HCT116 (cell line): Measurements from ENCODE around the gene ARHGEF11.

ENCODE experiments used
- CBX3 ChIP-seq: IDR thresholded peaks from 2 replicates; pipeline ENCODE4 v1.6.1; 2012; ENCODE audit warnings: low read depth
- CEBPB ChIP-seq: IDR thresholded peaks from 2 replicates; pipeline ENCODE4 v1.6.1; 2012; ENCODE audit warnings: low read depth
- EZH2phosphoT487 ChIP-seq: fragments of 200-600 bp; IDR thresholded peaks from 2 replicates; pipeline ENCODE4 v1.6.1; 2018; ENCODE audit warnings: antibody characterized with exemption, borderline replicate concordance
- POLR2A ChIP-seq: IDR thresholded peaks from 2 replicates; pipeline ENCODE4 v1.7.0; 2011; ENCODE audit warnings: borderline replicate concordance; ENCODE audit not compliant: insufficient read depth, insufficient read length; ENCODE audit errors: extremely low read depth
- RAD21 ChIP-seq: IDR thresholded peaks from 2 replicates; pipeline ENCODE4 v1.6.1; 2012; ENCODE audit warnings: low read depth, mild to moderate bottlenecking
- TCF7L2 ChIP-seq: IDR thresholded peaks from 2 replicates; pipeline ENCODE4 v1.7.0; 2011; ENCODE audit warnings: borderline replicate concordance, inconsistent platforms; ENCODE audit not compliant: insufficient read depth, insufficient read length; ENCODE audit errors: extremely low read depth
- TF ChIP-seq, protein P1 (sequence below), 3 experiments: fragments of 200-600 bp in 1 of 3; sonication (generic) in 1 of 3; IDR thresholded peaks in 2 of 3; conservative IDR thresholded peaks in 1 of 3; 2 replicates each; pipeline ENCODE4 v1.5.1; 2012 to 2017; ENCODE audit warnings: low read depth in 2 of 3, low read length in 2 of 3, antibody characterized with exemption in 1 of 3, borderline replicate concordance in 1 of 3, control low read depth in 1 of 3, mild to moderate bottlenecking in 1 of 3, mixed read lengths in 1 of 3, mixed run types in 1 of 3, moderate library complexity in 1 of 3; ENCODE audit not compliant: insufficient read depth in 1 of 3
- TF ChIP-seq, protein P2 (sequence below): IDR thresholded peaks from 2 replicates; pipeline ENCODE4 v1.6.1; 2012

DNA sequence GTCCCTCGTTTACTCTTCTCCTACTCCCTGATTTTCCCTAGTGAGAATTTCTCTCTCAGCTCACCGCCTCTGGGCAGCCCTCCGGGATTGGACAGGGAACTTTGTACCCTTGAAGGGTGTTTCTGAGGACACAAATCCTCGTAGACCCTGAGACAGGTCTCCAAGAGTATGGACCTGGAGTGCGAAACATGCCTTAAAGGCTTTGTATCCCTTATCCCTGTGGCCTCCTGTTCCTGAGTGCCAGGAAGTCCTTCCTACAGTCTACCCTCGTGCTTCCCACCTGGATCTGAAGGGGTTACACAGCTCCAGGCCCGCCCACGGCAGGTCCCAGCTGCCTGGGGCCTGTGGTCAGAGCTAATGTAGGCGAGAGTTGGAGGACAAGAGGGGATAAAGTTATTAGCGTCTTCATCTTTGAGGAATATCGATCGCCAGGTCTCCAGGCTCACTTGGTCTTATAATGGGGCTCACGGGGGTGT is 159.6 kb downstream of the ARHGEF11 start:
- TF ChIP-seq, protein P1, sequence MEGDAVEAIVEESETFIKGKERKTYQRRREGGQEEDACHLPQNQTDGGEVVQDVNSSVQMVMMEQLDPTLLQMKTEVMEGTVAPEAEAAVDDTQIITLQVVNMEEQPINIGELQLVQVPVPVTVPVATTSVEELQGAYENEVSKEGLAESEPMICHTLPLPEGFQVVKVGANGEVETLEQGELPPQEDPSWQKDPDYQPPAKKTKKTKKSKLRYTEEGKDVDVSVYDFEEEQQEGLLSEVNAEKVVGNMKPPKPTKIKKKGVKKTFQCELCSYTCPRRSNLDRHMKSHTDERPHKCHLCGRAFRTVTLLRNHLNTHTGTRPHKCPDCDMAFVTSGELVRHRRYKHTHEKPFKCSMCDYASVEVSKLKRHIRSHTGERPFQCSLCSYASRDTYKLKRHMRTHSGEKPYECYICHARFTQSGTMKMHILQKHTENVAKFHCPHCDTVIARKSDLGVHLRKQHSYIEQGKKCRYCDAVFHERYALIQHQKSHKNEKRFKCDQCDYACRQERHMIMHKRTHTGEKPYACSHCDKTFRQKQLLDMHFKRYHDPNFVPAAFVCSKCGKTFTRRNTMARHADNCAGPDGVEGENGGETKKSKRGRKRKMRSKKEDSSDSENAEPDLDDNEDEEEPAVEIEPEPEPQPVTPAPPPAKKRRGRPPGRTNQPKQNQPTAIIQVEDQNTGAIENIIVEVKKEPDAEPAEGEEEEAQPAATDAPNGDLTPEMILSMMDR (IDR thresholded peaks at IDR 0.05 in 2 of 3, conservative IDR thresholded peaks at IDR 0.05 in 1 of 3; ENCODE audit: borderline replicate concordance in 1 of 3, insufficient read depth in 1 of 3, low read depth in 2 of 3, low read length in 2 of 3): no peak
- no peak for TF ChIP-seq EZH2phosphoT487
- TF ChIP-seq POLR2A: no peak
- no peak for TF ChIP-seq CEBPB
- no peak for TF ChIP-seq CBX3
- no peak for TF ChIP-seq RAD21
- TF ChIP-seq, protein P2, sequence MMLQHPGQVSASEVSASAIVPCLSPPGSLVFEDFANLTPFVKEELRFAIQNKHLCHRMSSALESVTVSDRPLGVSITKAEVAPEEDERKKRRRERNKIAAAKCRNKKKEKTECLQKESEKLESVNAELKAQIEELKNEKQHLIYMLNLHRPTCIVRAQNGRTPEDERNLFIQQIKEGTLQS: no peak
- no peak for TF ChIP-seq TCF7L2
